Body of pancreas (tissue), 4 donors: ENCODE measurements around the gene ING3.

ENCODE experiments used
- POLR2A ChIP-seq, 3 donors: fragments of 450-650 bp; IDR thresholded peaks; one replicate each; pipeline ENCODE4 v1.6.1; 2016; ENCODE audit warnings: antibody characterized with exemption in 3 of 3, mild to moderate bottlenecking in 2 of 3
- TF ChIP-seq, protein P1 (sequence below), 7 experiments: fragments of 450-650 bp in 4 of 7; fragments of 200-600 bp in 3 of 7; sonication (generic) in 3 of 7; IDR thresholded peaks; one replicate each; pipeline ENCODE4 v1.5.1; 2016 to 2019; ENCODE audit warnings: antibody characterized with exemption in 7 of 7

- TF ChIP-seq, protein P1, sequence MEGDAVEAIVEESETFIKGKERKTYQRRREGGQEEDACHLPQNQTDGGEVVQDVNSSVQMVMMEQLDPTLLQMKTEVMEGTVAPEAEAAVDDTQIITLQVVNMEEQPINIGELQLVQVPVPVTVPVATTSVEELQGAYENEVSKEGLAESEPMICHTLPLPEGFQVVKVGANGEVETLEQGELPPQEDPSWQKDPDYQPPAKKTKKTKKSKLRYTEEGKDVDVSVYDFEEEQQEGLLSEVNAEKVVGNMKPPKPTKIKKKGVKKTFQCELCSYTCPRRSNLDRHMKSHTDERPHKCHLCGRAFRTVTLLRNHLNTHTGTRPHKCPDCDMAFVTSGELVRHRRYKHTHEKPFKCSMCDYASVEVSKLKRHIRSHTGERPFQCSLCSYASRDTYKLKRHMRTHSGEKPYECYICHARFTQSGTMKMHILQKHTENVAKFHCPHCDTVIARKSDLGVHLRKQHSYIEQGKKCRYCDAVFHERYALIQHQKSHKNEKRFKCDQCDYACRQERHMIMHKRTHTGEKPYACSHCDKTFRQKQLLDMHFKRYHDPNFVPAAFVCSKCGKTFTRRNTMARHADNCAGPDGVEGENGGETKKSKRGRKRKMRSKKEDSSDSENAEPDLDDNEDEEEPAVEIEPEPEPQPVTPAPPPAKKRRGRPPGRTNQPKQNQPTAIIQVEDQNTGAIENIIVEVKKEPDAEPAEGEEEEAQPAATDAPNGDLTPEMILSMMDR (IDR thresholded peaks at IDR 0.05): no peak
- TF ChIP-seq POLR2A (IDR thresholded peaks at IDR 0.05): no peak
Observed at GRCh38 chr7:120994512-120995410, 44.2 kb downstream of the ING3 start.
